ENCODE results near the gene UNC119B. TPM values are rescaled to one million over a fixed set of nuclear protein-coding genes. Genes with fewer than 3 reads are reported as not detected.
A peak's percentile ranks its signal among the peaks of the same experiment; 100 is the strongest.
"Not testable (repeated sequence)": the region's sequence is repeated elsewhere in the genome, so short reads cannot be mapped to it uniquely, and the experiment has no call there.

UNC119B gene
- total and polyA plus RNA-seq, 4 donors: 8.6 to 43.2 (median 25.7) TPM

- ATAC-seq (ENCODE audit: insufficient read depth, low FRiP score) (no peak), DNase-seq (no peak)
- Histone ChIP-seq H3K9me3 (ENCODE audit: control insufficient read depth in 4 of 4, insufficient read depth in 3 of 4, low read length in 3 of 4) (peaks cover 0 to 1% (median 0%) of the 10 kb centered on the region in 4 donors), H3K36me3 (ENCODE audit: control insufficient read depth in 4 of 4, insufficient read depth in 4 of 4, low read length in 4 of 4) (peaks cover 7 to 24% (median 17%) of the 10 kb centered on the region in 4 donors), H3K9ac (ENCODE audit: insufficient read depth in 1 of 2, low read length in 2 of 2) (peak overlapping the region in 1 of 2 donors; percentile 60), H3K27me3 (ENCODE audit: control insufficient read depth in 3 of 3, insufficient read depth in 3 of 3, low read length in 2 of 3) (no peaks in the 10 kb centered on the region), H3K4me1 (ENCODE audit: control insufficient read depth in 5 of 5, insufficient read depth in 5 of 5, low read length in 5 of 5) (peaks cover 0 to 14% (median 7%) of the 10 kb centered on the region in 5 donors), H3K4me3 (peak overlapping the region; percentile 83), H3K27ac (ENCODE audit: low read depth in 1 of 2, low read length in 1 of 2) (peak overlapping the region in 1 of 2 donors; percentile 93)
- TF ChIP-seq CTCF (IDR thresholded peaks at IDR 0.05; ENCODE audit: control extremely low read depth, extremely low read depth): no peak
- 89 to 93% methylated on average over 9 of the region's 9 CpGs for WGBS, 2 donors
These were observed 16.2 kb downstream of the UNC119B start for GRCh38 chr12:120726510-120726793.

GRCh38 chr12:120726961-120727360 is 16.7 kb downstream of the UNC119B start:
- H3K27ac ChIP-seq (ENCODE audit: low read depth in 1 of 2, low read length in 1 of 2): no peak overlapping the region
- TF ChIP-seq CTCF (IDR thresholded peaks at IDR 0.05; ENCODE audit: control extremely low read depth, extremely low read depth): no peak
- H3K27me3 ChIP-seq (ENCODE audit: control insufficient read depth in 3 of 3, insufficient read depth in 3 of 3, low read length in 2 of 3): no peaks in the 10 kb centered on the region
- WGBS, 2 donors: 97 to 98% methylated on average over 9 of the region's 9 CpGs
- no peak overlapping the region for H3K9ac ChIP-seq (ENCODE audit: insufficient read depth in 1 of 2, low read length in 2 of 2)
- H3K4me1 ChIP-seq (ENCODE audit: control insufficient read depth in 5 of 5, insufficient read depth in 5 of 5, low read length in 5 of 5): peaks cover 0 to 14% (median 7%) of the 10 kb centered on the region in 5 donors
- ATAC-seq (ENCODE audit: insufficient read depth, low FRiP score): no peak
- peaks cover 7 to 20% (median 14%) of the 10 kb centered on the region in 4 donors for H3K36me3 ChIP-seq (ENCODE audit: control insufficient read depth in 4 of 4, insufficient read depth in 4 of 4, low read length in 4 of 4)
- H3K4me3 ChIP-seq: no peak overlapping the region
- DNase-seq: no peak
- peaks cover 0 to 1% (median 0%) of the 10 kb centered on the region in 4 donors for H3K9me3 ChIP-seq (ENCODE audit: control insufficient read depth in 4 of 4, insufficient read depth in 3 of 4, low read length in 3 of 4)

- H3K4me3 ChIP-seq; H3K9me3 ChIP-seq (ENCODE audit: control insufficient read depth in 4 of 4, insufficient read depth in 3 of 4, low read length in 3 of 4); DNase-seq; H3K27ac ChIP-seq (ENCODE audit: low read depth in 1 of 2, low read length in 1 of 2); H3K4me1 ChIP-seq (ENCODE audit: control insufficient read depth in 5 of 5, insufficient read depth in 5 of 5, low read length in 5 of 5); H3K9ac ChIP-seq (ENCODE audit: insufficient read depth in 1 of 2, low read length in 2 of 2); H3K36me3 ChIP-seq (ENCODE audit: control insufficient read depth in 4 of 4, insufficient read depth in 4 of 4, low read length in 4 of 4); H3K27me3 ChIP-seq (ENCODE audit: control insufficient read depth in 3 of 3, insufficient read depth in 3 of 3, low read length in 2 of 3); ATAC-seq (ENCODE audit: insufficient read depth, low FRiP score): not testable (repeated sequence)
- WGBS, 2 donors: 96 to 97% methylated on average over 31 to 35 of the region's 35 CpGs
These were observed 21.9 kb downstream of the UNC119B start for GRCh38 chr12:120732198-120732597.

- no peak overlapping the region for H3K27ac ChIP-seq (ENCODE audit: low read depth in 1 of 2, low read length in 1 of 2)
- peaks cover 2 to 14% (median 7%) of the 10 kb centered on the region in 4 donors for H3K36me3 ChIP-seq (ENCODE audit: control insufficient read depth in 4 of 4, insufficient read depth in 4 of 4, low read length in 4 of 4)
- DNase-seq (no peak), ATAC-seq (ENCODE audit: insufficient read depth, low FRiP score) (no peak)
- no peak overlapping the region for H3K4me3 ChIP-seq
- no peak for TF ChIP-seq CTCF (IDR thresholded peaks at IDR 0.05; ENCODE audit: control extremely low read depth, extremely low read depth)
- 88 to 90% methylated on average over 3 of the region's 3 CpGs for WGBS, 2 donors
- H3K9ac ChIP-seq (ENCODE audit: insufficient read depth in 1 of 2, low read length in 2 of 2): no peak overlapping the region
- H3K27me3 ChIP-seq (ENCODE audit: control insufficient read depth in 3 of 3, insufficient read depth in 3 of 3, low read length in 2 of 3): no peaks in the 10 kb centered on the region
- no peaks in the 10 kb centered on the region for H3K9me3 ChIP-seq (ENCODE audit: control insufficient read depth in 4 of 4, insufficient read depth in 3 of 4, low read length in 3 of 4)
- no peaks in the 10 kb centered on the region for H3K4me1 ChIP-seq (ENCODE audit: control insufficient read depth in 5 of 5, insufficient read depth in 5 of 5, low read length in 5 of 5)
These were observed 23.3 kb downstream of the UNC119B start for GRCh38 chr12:120733574-120733973.
